ENCODE measurements around the gene NUMB. TPM values are rescaled to one million over a fixed set of nuclear protein-coding genes. Genes with fewer than 3 reads are reported as not detected.

Gene NUMB
- total and polyA plus RNA-seq, 2 of the 4 experiments (the other 2 are of a cell fraction), result 45.9 to 114 TPM

GRCh38 chr14:73248108-73248868 lies 210.1 kb downstream of the NUMB start (continued):
- no peak for TF ChIP-seq CHD1 (IDR thresholded peaks at IDR 0.05; ENCODE audit: low read depth, low read length)

GRCh38 chr14:73246387-73247150 lies 211.8 kb downstream of the NUMB start:
- no TSS peak for BruUV-seq (replicated peaks)
- peak overlapping the region; percentile 70 for H3K4me2 ChIP-seq (ENCODE audit: low read depth, low read length)
- no peak overlapping the region for H2BK5ac ChIP-seq (ENCODE audit: low read depth, low read length, poor library complexity, severe bottlenecking)
- no peak overlapping the region for H4K91ac ChIP-seq (ENCODE audit: insufficient read depth, low read depth, low read length)
- H2AK9ac ChIP-seq (replicated peaks; ENCODE audit: low read depth, low read length, poor library complexity), result peak overlapping the region; percentile 15
- ChIA-PET POLR2A (ENCODE audit: unreplicated experiment) (no interaction called here), CTCF (interaction anchor here (0.7 kb wide), 1 partner anchor 432 kb away, joined by 4 read pairs; no protein-coding TSS in a partner anchor)
- no peak overlapping the region for H3K9ac ChIP-seq (ENCODE audit: low read depth, low read length)
- peak overlapping the region; percentile 59 for H2AFZ ChIP-seq (replicated peaks; ENCODE audit: low read length, poor library complexity)
- peak overlapping the region; percentile 61; the same call in 1 of the 2 replicates for H3K4me3 ChIP-seq (ENCODE audit: insufficient read depth, low read depth, low read length)
- no peak overlapping the region for H2BK15ac ChIP-seq (ENCODE audit: low read depth, low read length)
- no peak for ATAC-seq (ENCODE audit: low read depth)
- 0 out of 2 replicates have a peak overlapping the region, but pooled peaks have one; percentile 56 for H3K4ac ChIP-seq (ENCODE audit: low read depth, low read length)
- no peak overlapping the region for H2AK5ac ChIP-seq (ENCODE audit: low read depth, low read length)
- peak overlapping the region; percentile 69 to 79; a peak in 2 of 4 replicates for H4K8ac ChIP-seq (ENCODE audit: low read depth in 2 of 2, low read length in 2 of 2)
- peaks cover 8% of the 10 kb centered on the region; the same call in 1 of the 2 replicates for H3K27me3 ChIP-seq (ENCODE audit: control insufficient read depth, insufficient read depth, low read length)
- no peak overlapping the region for H4K5ac ChIP-seq (ENCODE audit: low read depth, low read length)
- H3K9me1 ChIP-seq (ENCODE audit: insufficient read depth, low read length), result peaks cover 6% of the 10 kb centered on the region; the same call in 1 of the 2 replicates
- dilution Hi-C loops (cut with HindIII; ENCODE audit: low sequenced_read_pairs, unreplicated experiment), result no loop called here
- peaks cover 2% of the 10 kb centered on the region for H3K9me3 ChIP-seq (ENCODE audit: control insufficient read depth, insufficient read depth, low read length)
- H3K36me3 ChIP-seq (ENCODE audit: control insufficient read depth, insufficient read depth, low read length), result no peaks in the 10 kb centered on the region
- peaks cover 2% of the 10 kb centered on the region; the same call in 1 of the 2 replicates for H3K4me1 ChIP-seq (ENCODE audit: control insufficient read depth, insufficient read depth, low read length)
- 93% methylated on average over 6 of the region's 18 CpGs; no CpG with 5 or more reads in 1 of the 2 experiments for WGBS, 2 experiments (ENCODE audit: extremely low coverage in 2 of 2, insufficient read length in 1 of 2)
- H3K27ac ChIP-seq (ENCODE audit: insufficient read depth, low read length), result no peak overlapping the region
- TF ChIP-seq POLR2A (IDR thresholded peaks at IDR 0.05; ENCODE audit: low read depth, low read length) (no peak), RAD21 (IDR thresholded peaks at IDR 0.05; ENCODE audit: low read length) (no peak), USF2 (IDR thresholded peaks at IDR 0.05; ENCODE audit: low read depth, low read length) (no peak), RFX5 (IDR thresholded peaks at IDR 0.05; ENCODE audit: low read depth, low read length) (no peak), CEBPB (IDR thresholded peaks at IDR 0.05; ENCODE audit: low read depth, low read length) (no peak), RCOR1 (IDR thresholded peaks at IDR 0.05; ENCODE audit: insufficient replicate concordance, low read length) (no peak), NFE2L2 (IDR thresholded peaks at IDR 0.05; ENCODE audit: low read depth, low read length) (no peak), MAZ (IDR thresholded peaks at IDR 0.05; ENCODE audit: borderline replicate concordance, low read depth, low read length) (no peak)
- H2BK20ac ChIP-seq (ENCODE audit: low read depth, low read length), result no peak overlapping the region
- intact Hi-C loops (cut with micrococcal nuclease), result no loop called here
- no peaks in the 10 kb centered on the region; the same call in 1 of the 2 replicates for H4K20me1 ChIP-seq (ENCODE audit: insufficient read depth, low read length)
- H2BK120ac ChIP-seq (ENCODE audit: low read depth, low read length), result no peak overlapping the region
- DNase-seq, result no peak
- H3K14ac ChIP-seq (replicated peaks; ENCODE audit: low read depth, low read length), result 0 out of 2 replicates have a peak overlapping the region, but pooled peaks have one; percentile 52
- in situ Hi-C loops (cut with MboI; ENCODE audit: low sequenced_read_pairs), result no loop called here
- no peak overlapping the region for H3K56ac ChIP-seq (ENCODE audit: extremely low read depth, insufficient read depth, low read length)
- no peak overlapping the region for H3K23ac ChIP-seq (ENCODE audit: low read depth, low read length)
- peaks cover 0 to 8% of the 10 kb centered on the region in 2 experiments; a peak in 2 of 4 replicates for H3K79me1 ChIP-seq (ENCODE audit: low read depth in 1 of 2, low read length in 2 of 2)
- no peak overlapping the region for H3K18ac ChIP-seq (ENCODE audit: low read depth, low read length)

Measured in IMR-90 (cell line).